Measurements from ENCODE around the gene CIDEC. TPM values are rescaled to one million over a fixed set of nuclear protein-coding genes. Genes with fewer than 3 reads are reported as not detected.
"Not testable (repeated sequence)": the region's sequence is repeated elsewhere in the genome, so short reads cannot be mapped to it uniquely, and the experiment has no call there.

CIDEC gene
- total RNA-seq, 1 donor from 2014 or later, result 0.36 TPM

DNA sequence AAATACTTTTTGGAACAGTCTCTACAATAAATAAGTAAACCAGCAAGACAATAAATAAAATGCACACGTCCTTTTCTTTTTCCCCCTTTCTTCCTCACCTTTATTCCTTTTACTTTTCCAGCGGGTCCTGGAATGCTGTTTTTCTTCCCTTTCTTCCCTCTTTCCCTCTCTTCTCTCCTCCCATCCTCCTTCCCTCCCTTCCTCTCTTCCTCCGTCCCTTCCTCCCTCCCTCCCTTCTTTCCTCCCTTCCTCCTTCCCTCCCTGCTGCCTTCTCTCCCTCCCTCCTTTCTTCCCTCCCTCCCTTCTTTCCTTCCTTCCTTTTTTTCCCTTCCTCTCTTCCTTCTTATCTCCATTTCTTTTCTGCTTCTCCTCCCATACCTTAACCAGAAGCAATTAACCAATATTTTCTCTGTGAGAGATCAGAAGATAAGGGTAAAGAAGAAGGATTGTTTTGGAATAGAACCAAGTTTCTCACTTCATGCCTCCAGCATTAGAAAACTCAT lies 19.3 kb upstream of the CIDEC start:
- Histone ChIP-seq H3K9me3 (replicated peaks) (no peaks in the 10 kb centered on the region), H3K27me3 (ENCODE audit: low read depth) (no peaks in the 10 kb centered on the region), H3K36me3 (no peaks in the 10 kb centered on the region), H3K4me3 (no peak overlapping the region), H3K27ac (replicated peaks) (no peak overlapping the region), H3K4me1 (peaks cover 18% of the 10 kb centered on the region)
- TF ChIP-seq, protein P1, sequence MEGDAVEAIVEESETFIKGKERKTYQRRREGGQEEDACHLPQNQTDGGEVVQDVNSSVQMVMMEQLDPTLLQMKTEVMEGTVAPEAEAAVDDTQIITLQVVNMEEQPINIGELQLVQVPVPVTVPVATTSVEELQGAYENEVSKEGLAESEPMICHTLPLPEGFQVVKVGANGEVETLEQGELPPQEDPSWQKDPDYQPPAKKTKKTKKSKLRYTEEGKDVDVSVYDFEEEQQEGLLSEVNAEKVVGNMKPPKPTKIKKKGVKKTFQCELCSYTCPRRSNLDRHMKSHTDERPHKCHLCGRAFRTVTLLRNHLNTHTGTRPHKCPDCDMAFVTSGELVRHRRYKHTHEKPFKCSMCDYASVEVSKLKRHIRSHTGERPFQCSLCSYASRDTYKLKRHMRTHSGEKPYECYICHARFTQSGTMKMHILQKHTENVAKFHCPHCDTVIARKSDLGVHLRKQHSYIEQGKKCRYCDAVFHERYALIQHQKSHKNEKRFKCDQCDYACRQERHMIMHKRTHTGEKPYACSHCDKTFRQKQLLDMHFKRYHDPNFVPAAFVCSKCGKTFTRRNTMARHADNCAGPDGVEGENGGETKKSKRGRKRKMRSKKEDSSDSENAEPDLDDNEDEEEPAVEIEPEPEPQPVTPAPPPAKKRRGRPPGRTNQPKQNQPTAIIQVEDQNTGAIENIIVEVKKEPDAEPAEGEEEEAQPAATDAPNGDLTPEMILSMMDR (IDR thresholded peaks at IDR 0.05; ENCODE audit: borderline replicate concordance), result no peak
- intact Hi-C loops (cut with micrococcal nuclease), result no loop called here
- DNase-seq, result no peak

DNA sequence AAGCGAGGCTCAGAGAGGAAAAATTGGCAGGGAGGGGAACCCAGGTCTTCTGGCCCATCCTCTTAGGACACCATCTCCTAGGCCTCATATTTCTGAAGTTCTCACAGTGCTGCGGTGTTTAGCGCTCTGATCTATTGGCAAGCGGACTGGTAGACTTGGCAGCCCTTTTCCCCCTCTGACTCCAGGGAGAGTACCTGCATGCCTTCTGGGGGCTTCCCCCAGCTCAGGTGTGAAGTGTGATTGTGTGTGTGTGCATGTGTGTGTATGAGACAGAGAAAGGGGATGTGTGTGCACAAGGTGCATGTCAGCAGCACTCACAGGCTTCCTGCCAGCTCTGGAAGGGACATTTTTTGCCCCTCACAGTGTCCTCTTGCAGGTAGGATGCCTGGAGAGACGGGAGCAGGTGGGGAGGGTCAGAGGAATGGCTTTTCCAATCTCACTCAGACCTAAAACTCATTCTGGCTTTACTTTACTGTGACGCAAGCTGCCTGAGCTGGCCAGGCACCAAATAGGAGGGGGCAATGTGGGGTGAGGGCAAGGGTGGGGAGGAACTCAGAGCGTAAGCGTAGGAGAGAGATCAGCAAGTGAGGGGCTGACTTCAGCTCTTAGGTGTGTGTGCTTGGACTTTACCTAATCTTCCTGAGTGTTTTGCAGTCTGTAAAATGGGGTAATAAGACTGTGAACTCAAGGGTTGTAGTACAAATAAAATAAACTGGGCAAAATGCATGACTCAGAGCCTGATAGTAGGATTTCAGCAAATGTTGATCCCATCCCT lies 18.6 kb upstream of the CIDEC start:
- TF ChIP-seq, protein P1 (IDR thresholded peaks at IDR 0.05; ENCODE audit: borderline replicate concordance), result no peak
- Histone ChIP-seq H3K4me1 (peaks cover 24% of the 10 kb centered on the region), H3K27ac (replicated peaks) (no peak overlapping the region), H3K36me3 (peaks cover 2% of the 10 kb centered on the region), H3K27me3 (ENCODE audit: low read depth) (no peaks in the 10 kb centered on the region), H3K4me3 (no peak overlapping the region), H3K9me3 (replicated peaks) (no peaks in the 10 kb centered on the region)
- intact Hi-C loops (cut with micrococcal nuclease), result no loop called here
- no peak for DNase-seq

DNA sequence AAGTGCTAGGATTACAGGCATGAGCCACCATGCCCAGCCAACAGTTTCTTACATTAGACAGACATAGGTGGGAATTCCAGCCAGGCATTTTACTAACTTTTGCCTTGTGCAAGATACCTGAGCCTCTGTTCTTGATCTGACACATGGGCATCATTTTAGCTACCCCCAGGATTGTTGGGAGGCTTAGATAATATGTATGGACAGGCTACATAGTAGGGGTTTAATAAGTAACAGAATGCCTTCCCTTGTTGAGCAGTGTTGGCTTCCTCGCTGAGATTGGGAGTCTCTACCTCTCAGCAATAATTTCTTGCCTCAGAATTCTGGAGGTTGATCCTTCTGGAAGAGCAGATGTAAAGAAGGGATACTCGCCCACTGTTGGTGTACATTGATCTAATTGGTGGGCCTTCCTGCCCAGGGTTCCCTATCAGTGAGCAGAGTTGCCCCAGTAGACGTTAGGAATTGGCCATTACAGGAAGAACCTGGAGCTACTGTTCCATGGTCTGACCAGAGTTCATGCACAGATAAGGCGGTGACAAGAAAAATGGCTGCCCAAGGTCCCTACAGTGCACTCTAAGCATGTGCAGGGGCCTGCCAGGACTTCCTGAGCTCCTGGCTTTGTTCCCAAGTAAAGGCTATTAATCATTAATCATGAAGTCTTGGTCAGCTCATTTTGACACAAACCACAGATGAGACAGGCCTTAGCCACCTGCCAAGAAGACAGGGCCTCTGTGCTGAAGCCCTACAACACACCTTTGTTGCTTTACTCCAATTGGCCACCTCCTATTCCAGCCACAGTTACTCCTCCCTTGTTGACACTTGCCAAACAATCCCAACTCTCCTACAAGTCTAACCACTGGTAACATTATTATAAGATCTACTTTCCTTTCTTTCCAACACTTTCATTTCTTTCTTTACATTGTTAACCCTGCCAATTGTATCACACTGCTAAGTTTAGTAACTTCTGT lies 17.6 kb upstream of the CIDEC start:
- Histone ChIP-seq H3K36me3 (peaks cover 11% of the 10 kb centered on the region), H3K4me3 (no peak overlapping the region), H3K9me3 (replicated peaks) (no peaks in the 10 kb centered on the region), H3K27me3 (ENCODE audit: low read depth) (no peaks in the 10 kb centered on the region), H3K27ac (replicated peaks) (no peak overlapping the region), H3K4me1 (peaks cover 15% of the 10 kb centered on the region)
- DNase-seq, result no peak
- intact Hi-C loops (cut with micrococcal nuclease), result no loop called here
- TF ChIP-seq, protein P1 (IDR thresholded peaks at IDR 0.05; ENCODE audit: borderline replicate concordance), result no peak

DNA sequence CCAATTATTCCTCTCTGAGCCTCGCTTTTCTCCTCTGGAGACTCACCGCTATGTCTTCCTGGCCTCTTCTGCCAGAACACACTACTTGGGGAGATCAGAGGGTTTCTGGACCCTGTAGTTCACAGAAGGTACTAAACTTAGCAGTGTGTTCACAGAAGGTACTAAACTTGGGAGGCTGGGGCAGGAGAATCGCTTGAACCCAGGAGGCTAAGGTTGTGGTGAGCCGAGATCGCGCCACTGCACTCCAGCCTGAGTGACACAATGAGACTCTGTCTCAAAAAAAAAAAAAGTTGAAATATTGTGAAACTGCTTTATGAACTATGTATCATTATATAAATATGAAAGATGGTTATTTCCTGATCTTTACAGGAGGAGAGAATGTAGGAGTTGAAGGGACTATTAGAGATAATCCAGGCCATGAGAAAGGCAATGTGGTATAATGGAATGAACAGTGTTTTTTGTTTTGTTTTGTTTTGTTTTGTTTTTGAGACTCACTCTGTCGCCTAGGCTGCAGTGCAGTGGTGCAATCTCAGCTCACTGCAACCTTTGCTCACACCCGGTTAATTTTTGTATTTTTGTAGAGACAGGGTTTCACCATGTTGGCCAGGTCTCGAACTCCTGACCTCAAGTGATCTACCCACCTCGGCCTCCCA lies 16.8 kb upstream of the CIDEC start:
- H3K27ac ChIP-seq (replicated peaks); H3K4me3 ChIP-seq; intact Hi-C loops (cut with micrococcal nuclease): not testable (repeated sequence)

DNA sequence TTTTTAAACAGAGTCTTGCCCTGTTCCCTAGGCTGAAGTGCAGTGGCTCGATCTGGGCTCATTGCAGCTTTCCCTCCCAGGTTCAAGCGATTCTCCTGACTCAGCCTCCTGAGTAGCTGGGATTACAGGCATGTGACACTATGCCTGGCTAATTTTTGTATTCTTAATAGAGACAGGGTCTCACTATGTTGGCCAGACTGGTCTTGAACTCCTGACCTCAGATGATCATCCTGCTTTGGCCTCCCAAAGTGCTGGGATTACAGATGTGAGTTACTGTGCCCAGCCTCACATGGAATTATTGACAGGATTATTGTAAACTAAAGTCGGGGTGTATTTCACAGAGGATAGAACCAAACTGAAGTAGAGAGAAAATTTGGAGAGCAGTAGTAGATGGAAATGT lies 15.7 kb upstream of the CIDEC start:
- H3K27ac ChIP-seq (replicated peaks); intact Hi-C loops (cut with micrococcal nuclease); DNase-seq; H3K27me3 ChIP-seq (ENCODE audit: low read depth); H3K9me3 ChIP-seq (replicated peaks); H3K4me3 ChIP-seq: not testable (repeated sequence)
- Histone ChIP-seq H3K4me1 (peaks cover 25% of the 10 kb centered on the region), H3K36me3 (peaks cover 14% of the 10 kb centered on the region)

More for the DNA sequence above, 16.8 kb upstream of the CIDEC start:
- H3K27me3 ChIP-seq (ENCODE audit: low read depth); DNase-seq; H3K9me3 ChIP-seq (replicated peaks): not testable (repeated sequence)
- peaks cover 14% of the 10 kb centered on the region for H3K36me3 ChIP-seq
- peaks cover 13% of the 10 kb centered on the region for H3K4me1 ChIP-seq

DNA sequence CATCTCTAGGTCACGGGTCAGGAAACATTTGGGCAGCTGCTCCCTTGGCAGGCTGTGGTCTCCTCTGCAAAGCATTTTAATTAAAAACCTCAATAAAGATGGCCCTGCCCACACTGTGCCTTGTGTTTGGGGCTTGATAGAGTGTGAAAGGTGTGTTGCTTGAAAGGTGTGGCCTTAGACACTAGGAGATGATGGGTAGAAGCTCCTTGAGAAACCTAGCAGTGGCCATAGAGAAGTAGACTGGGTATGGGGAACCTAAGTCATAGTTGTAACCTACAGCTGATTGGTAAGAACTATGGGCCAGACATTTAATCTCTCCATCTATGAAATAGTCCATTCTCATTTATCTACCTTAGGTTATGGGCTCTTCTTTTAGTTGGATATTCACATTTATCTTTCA lies 13.7 kb upstream of the CIDEC start:
- TF ChIP-seq, protein P1 (IDR thresholded peaks at IDR 0.05; ENCODE audit: borderline replicate concordance), result no peak
- Histone ChIP-seq H3K9me3 (replicated peaks) (no peaks in the 10 kb centered on the region), H3K27me3 (ENCODE audit: low read depth) (no peaks in the 10 kb centered on the region), H3K4me3 (no peak overlapping the region), H3K36me3 (peaks cover 14% of the 10 kb centered on the region), H3K4me1 (peaks cover 33% of the 10 kb centered on the region), H3K27ac (replicated peaks) (no peak overlapping the region)
- no peak for DNase-seq
- intact Hi-C loops (cut with micrococcal nuclease), result no loop called here

Data from left ventricle myocardium inferior (tissue), 1 donor.